ENCODE results near the gene IFNW1.

DNA sequence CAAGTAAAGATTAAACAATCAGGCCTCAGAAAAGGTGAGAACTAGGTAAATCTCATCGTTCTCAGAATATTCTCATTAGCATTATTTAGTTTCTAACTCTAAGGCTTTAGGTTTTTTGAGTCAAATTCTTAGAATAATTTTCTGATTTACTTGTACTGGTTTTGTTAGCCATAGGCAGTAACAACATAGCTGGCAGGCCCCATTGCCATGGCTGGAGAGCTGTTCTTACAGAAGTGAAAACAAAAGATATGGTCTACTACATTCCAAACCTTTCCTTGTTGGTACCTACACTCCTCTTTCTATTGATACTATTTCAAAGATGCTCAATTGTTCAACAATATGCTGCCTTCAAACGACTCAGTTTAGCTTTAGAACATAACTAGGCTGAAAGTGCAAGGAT, 27.3 kb downstream of the IFNW1 start:
- no peak for TF ChIP-seq POLR2A (IDR thresholded peaks at IDR 0.05; ENCODE audit: insufficient read depth in 1 of 2, low read depth in 2 of 2, low read length in 2 of 2)
- TF ChIP-seq, protein P1, sequence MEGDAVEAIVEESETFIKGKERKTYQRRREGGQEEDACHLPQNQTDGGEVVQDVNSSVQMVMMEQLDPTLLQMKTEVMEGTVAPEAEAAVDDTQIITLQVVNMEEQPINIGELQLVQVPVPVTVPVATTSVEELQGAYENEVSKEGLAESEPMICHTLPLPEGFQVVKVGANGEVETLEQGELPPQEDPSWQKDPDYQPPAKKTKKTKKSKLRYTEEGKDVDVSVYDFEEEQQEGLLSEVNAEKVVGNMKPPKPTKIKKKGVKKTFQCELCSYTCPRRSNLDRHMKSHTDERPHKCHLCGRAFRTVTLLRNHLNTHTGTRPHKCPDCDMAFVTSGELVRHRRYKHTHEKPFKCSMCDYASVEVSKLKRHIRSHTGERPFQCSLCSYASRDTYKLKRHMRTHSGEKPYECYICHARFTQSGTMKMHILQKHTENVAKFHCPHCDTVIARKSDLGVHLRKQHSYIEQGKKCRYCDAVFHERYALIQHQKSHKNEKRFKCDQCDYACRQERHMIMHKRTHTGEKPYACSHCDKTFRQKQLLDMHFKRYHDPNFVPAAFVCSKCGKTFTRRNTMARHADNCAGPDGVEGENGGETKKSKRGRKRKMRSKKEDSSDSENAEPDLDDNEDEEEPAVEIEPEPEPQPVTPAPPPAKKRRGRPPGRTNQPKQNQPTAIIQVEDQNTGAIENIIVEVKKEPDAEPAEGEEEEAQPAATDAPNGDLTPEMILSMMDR (CRISPR knock-in tag; IDR thresholded peaks at IDR 0.05), result no peak

Measured in HepG2 (cell line).